HG03521 (cell line): Measurements from ENCODE around the gene YTHDF1.

Experiments used
- ATAC-seq: cut with Tn5 transposase; IDR thresholded peaks from one replicate; pipeline ENCODE4 v1.9.1; 2021; ENCODE audit warnings: mild to moderate bottlenecking, moderate library complexity; ENCODE audit not compliant: unreplicated experiment

YTHDF1 gene

DNA sequence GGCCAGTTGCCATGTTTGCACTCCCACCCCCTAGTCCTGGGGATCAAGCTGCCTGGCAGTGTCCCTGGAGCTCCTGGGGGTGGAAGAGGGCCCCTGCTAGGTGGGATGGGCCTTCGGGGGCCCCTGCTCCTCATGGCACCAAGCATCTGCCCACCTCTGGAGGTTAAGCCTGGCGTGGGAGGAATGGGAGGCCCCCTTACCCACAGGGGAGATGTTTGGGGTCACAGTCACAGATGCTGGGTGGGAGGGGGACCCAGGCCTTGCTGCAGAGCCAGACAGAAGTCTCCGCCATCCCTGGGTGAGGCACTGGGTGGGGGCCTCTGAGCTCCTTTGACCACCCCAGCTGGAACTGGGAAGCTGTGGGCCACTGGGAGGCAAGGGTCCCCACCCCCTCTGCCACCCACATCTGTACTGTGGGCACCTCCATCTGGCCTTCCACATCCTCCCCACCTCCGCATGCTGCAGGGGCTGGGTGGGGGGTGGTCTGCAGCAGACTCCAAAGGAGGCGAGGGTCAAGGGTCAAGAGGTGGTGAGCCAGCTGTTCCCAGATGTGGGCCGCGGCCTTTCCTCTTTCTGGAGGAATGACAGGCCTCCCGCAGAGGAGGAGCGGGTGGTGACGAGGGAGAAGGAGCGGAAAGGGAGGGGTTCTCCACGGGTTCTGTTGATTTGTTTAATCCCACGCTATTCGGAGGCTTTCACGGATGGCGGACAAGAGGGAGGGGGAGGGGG lies 41.5 kb downstream of the YTHDF1 start:
- no peak for ATAC-seq

GRCh38 chr20:63173552-63174191 lies 42.3 kb downstream of the YTHDF1 start:
- no peak for ATAC-seq

GRCh38 chr20:63172726-63173125 lies 43.2 kb downstream of the YTHDF1 start:
- ATAC-seq = no peak

DNA sequence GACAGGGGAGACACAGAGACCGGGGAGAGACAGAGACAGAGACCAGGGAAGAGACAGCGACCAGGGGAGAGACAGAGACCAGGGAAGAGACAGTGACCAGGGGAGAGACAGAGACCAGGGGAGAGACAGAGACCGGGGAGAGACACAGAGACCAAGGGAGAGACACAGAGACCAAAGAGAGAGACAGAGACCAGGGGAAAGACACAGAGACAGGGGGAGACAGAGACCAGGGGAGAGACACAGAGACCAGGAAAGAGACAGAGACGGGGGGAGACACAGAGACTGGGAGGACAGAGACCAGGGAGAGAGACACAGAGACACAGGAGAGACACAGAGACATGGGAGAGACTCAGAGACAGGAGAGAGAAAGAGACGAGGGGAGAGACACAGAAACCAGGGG lies 43.9 kb downstream of the YTHDF1 start:
- ATAC-seq = no peak

DNA sequence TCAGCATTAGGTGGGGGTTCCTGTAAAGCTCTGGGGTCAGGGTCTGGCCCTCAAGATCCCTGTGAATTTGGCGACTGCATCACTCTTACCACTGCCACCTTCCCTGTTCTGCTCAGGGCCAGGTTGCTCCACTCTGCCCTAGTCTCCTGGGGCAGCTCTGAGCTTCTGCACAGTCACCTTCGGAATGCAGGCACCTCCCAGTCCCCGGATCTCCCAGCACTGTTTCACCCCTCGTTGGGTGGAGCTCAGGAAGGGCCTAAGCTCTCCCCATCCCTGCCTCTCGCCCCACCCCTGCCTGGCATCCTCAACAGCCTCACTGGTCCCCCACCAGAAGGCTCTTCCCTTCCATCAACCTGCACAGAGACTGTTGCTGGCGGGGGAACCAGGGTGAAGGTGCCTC lies 46.2 kb downstream of the YTHDF1 start:
- no peak for ATAC-seq

- no peak for ATAC-seq
Observed at GRCh38 chr20:63168861-63169260, 47.1 kb downstream of the YTHDF1 start.

DNA sequence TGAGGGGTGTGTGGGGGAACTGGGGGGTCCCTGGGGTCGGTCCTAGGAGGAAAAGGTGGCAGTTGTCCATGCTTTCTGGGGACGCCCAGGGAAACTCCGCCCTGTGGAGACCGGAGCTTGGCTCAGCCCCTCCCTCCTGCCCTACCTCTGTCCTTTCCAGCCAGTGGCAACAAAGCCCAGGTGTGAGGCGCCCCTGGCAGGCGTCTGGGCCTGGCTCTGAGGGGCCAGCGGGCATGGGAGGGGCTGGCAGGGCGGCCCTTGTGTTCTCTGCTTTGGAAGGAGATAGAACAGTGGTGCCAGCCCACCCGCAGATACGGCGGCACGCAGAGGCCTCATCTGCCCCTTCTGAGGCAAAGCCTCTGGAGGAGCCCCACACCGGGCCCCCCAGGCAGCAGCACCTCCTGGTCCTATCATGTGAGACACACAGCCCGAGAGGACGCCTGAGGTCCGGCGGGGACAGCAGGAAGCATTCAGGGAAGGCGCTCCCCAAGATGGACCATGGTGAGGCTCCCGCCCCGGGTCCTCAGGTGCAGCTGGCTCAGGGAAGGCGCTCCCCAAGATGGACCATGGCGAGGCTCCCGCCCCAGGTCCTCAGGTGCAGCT lies 47.9 kb downstream of the YTHDF1 start:
- ATAC-seq = no peak

DNA sequence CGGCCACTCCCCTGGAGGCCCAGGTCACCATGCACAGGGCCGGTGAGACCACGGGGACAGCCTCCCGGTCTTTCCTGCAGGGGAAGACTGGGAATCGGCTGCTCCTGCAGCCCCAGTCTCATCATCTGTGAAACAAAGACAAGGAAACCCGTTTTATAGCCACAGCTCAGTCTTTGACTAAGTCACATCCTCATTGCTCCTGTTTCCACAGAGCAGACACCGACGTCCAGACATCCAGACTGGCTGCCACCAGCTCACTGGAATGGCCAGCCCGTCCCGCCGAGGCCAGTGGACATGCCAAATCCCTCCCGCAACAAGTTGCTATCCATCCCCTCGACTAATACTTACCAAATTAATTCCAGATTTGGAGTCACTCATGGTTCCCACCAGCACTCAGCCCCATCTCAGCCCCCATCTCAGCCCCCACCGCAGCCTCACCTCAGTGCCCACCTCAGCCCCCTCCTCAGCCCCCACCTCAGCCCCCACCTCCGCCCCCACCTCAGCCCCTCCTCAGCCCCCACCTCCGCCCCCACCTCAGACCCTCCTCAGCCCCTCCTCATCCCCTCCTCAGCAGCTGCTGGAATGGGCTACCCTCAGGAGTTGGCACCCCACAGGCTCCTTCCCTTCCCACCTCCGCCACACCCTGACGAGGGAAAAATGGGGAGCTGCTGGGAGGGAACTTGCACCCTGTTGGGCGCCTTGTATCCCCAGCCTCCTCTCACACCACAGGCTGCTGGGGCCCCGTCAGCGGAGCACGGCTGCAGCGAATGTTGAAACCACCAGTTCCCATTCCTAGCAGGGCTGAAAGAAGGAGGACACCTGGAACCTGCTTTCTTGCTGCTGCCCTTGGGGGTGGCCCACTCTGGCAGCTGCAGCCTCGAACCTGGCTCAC lies 48.7 kb downstream of the YTHDF1 start:
- no peak for ATAC-seq

GRCh38 chr20:63166193-63167020 lies 49.5 kb downstream of the YTHDF1 start:
- no peak for ATAC-seq

- ATAC-seq = no peak
Observed at GRCh38 chr20:63165356-63166192, 50.4 kb downstream of the YTHDF1 start.

- no peak for ATAC-seq
Observed at GRCh38 chr20:63164484-63165355, 51.2 kb downstream of the YTHDF1 start.

GRCh38 chr20:63163596-63164483 lies 52.1 kb downstream of the YTHDF1 start:
- no peak for ATAC-seq

DNA sequence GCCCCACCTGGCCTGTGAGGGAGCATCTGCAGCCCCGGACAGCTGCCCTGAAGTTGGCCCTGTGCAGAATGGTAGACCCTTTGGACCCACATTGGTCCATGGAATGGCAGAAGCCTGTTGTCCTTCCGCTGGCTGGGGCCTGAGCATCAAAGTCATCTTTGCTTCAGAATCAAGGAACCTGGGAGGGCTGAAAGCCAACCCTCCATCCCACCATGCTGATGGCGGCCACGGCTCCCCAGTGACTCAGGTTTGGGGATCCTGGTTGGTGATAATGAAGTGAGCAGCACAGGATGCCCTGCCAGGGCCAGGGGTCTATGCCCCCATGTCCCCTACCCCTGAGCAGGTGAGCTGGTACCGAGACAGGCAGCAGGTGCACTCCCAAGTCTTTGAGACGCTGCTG lies 52.8 kb downstream of the YTHDF1 start:
- ATAC-seq = no peak

DNA sequence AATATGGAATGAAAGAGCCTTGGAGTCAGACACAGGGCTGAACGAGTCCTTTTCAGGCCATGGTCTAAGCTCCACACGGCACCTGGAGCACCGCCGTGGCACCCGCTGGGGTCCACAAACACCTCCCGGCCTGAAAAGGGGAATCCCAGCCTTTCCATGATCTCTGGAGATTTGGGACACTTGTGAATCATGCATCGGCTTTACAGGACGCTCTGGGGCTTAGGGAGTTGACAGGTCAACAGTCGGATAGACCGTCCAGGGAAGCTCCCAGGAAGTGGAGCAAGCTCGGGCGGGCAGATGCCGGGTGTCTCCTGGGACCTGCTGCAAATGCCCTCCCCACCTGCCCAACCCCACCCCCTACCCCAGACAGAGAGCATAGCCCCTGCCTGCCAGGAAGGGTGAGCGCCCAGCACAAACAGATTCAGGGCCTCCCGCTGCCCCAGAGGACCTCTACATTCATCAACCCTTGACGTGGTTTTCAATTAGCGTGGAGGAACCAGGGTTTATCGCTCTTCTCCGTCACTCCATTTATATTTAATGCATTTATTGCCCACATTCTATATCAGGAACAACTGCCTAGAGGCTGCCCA lies 53.6 kb downstream of the YTHDF1 start:
- no peak for ATAC-seq

DNA sequence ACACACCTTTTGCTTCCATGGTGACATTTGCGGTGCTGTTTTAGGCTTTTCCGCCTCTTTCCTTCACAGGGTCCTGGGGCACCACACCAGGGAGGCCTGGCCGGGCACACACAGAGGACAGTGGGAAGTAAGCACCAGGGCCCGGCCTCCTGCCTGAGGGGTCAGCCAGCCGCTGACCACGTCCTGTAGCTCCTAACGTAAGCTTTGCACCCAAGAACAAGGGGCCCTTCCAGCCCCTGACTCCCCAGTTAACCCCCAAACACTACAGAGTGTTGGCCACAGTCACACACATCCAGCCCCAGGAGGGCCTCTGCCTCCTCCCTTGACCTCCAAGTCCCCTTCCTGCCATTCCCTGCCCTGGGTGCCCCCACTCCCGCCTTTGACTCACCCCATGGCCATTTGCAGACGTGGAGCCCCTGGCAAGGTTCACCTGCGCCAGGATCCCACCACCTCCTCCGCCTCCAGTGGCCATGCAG lies 54.7 kb downstream of the YTHDF1 start:
- no peak for ATAC-seq

GRCh38 chr20:63160641-63161175 lies 55.2 kb downstream of the YTHDF1 start:
- ATAC-seq = no peak
